IPS DF 4.7 (cell line): ENCODE measurements around the gene PKNOX1.
"Not testable (repeated sequence)": the region's sequence is repeated elsewhere in the genome, so short reads cannot be mapped to it uniquely, and the experiment has no call there.

Experiments
- DNase-seq: peaks from one replicate; pipeline ENCODE4 v3.0.0-alpha.2; 2013; ENCODE audit warnings: low spot score; ENCODE audit errors: extremely low read depth

Gene PKNOX1

GRCh38 chr21:42973991-42974831 is at the start of gene PKNOX1:
Gene PKNOX1 (plus strand): TSS chr21:42974562. CDS start chr21:43004382, 29,820 bp downstream.
- DNase-seq: peak; percentile 84

GRCh38 chr21:42925114-42925926 is 49.0 kb upstream of the PKNOX1 start, which contains the start of gene ERVH48-1:
Gene ERVH48-1 (minus strand): TSS chr21:42925630. CDS start chr21:42919006, 6,624 bp downstream.
- DNase-seq: no peak

DNA sequence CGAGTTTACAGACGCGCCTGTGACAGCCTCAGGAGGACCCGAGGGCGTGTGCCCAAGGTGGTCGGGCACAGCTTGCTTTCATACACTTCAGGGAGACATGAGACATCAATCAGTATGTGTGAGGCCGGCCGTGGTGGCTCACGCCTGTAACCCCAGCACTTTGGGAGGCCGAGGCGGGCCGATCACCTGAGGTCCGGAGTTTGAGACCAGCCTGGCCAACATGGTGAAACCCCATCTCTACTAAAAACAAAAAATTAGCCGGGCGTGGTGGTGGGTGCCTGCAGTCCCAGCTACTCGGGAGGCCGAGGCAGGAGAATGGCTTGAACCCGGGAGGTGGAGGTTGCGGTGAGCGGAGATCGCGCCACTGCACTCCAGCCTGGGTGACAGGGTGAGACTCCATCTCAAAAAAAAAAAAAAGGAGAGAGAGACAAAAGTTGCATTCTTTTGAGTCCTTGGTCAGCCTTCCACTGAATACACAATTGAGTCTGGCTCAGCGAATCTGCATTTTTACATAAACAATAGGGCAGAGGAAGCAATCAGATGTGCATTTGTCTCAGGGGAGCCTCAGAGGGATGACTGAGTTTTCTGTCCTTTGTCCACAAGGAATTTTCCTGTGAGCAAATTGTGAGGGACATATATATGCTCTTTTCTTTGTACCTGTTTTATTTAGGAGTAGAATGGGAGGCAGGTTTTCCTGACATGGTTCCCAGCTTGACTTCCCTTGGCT is 46.7 kb upstream of the PKNOX1 start:
- DNase-seq: not testable (repeated sequence)

- DNase-seq: no peak
Measured at GRCh38 chr21:42929969-42930368, 44.4 kb upstream of the PKNOX1 start.

DNA sequence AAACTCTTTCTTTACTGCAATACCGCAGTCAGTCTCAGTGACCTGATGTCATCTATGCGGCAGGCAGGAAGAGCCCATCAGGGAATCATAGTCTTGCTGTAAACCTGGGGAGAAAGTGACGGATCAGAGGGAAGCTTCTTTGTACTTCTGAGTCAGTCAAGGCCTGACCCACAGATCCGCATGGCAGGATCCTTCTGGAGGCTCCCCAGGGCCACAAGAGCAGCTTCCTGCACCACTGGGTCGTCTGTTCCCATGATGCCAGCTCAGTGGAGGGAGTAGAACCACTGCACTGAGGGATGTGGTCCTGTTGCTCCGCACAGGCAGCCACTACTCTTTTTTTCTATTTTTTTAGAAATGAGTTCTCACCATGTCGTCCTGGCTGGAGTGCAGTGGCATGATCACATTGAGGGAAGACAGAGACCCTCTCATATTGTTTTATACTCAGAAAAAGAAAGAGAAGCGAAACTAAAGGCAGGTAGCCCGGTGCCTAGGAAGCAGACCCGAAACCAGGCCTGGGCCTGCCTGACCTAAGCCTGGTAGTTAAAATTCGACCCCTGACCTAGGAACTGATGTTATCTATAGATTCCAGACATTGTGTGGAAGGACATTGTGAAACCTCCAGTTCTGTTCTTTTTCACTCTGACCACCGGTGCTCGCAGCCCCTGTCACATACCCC is 42.7 kb upstream of the PKNOX1 start:
- no peak for DNase-seq

DNA sequence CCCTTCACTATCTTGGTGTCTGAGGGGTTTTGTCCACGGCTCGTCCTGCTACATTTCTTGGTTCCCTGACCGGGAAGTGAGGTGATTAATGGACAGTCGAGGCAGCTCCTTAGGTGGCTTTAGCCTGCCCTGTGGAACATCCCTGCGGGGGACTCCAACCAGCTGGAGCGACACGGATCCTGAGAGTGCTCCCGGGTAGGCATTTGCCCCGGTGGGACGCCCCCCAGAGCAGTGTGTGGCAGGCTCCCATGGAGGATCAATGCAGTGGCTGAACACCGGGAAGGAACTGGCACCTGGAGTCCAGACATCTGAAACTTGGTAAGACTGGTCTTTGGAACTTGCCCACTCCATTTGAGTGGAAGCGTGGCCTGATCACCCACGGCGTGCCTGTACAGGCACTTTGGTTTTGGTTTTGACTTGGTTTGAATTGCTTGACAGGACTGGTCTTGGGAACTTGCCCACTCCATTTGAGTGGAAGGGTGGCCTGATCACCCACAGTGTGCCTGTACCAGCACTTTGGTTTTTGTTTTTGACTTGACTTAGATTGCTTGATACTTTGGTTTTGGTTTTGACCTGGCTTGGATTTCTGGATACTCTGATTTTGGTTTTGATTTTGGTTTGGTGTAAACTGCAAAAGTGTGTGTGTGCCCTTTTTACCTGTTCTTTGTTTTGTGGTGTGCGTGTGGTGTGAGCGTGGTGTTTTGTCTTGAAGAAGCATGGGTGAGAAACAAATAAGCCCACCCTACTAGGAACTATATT is 41.8 kb upstream of the PKNOX1 start:
- not testable (repeated sequence) for DNase-seq

DNA sequence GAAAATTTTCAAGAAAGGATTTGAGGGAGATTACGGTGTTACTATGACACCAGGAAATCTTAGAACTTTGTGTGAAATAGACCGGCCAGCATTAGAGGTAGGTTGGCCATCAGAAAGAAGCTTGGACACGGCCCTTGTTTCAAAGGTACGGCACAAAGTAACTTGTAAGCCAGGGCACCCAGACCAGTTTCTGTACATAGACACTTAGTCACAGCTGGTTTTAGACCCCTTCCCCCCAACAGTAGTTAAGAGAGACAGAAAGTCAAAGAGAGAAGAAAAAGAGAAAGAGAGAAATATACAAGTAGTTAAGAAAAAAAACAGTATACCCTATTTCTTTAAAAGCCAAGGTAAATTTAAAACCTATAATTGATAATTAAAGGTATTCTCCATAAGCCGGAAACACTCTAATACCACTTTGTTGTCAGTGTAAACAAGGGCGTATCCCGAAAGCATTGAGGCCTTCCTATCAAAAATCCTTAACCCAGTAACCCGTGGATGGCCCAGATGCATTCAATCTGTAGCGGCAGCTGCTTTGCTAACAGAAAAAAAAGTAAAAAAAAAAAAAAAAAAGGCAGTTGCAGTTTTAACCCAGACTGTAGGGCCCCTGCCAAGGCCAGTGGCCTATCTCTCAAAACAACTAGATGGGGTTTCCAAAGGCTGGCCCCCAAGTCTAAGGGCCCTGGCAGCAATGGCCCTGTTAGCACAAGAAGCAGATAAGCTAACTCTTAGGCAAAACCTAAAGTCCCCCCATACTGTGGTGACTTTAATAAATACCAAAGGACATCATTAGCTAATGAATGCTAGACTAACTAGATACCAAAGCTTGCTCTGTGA is 41.0 kb upstream of the PKNOX1 start:
- DNase-seq: not testable (repeated sequence)

DNA sequence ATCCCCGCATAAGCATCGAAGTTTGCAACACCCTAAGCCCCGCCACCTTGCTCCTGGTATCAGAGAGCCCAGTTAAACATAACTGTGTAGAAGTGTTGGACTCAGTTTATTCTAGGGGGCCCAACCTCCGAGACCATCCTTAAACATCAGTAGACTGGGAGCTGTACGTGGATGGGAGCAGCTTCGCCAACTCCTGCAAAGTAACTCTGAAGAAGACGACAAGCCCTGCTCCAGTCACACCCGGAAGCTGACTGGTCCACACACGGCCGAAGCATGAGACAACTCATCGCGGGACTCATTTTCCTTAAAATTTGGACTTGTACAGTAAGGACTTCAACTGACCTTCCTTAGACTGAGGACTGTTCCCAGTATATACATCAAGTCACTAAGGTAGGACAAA is 40.4 kb upstream of the PKNOX1 start:
- DNase-seq: not testable (repeated sequence)

DNA sequence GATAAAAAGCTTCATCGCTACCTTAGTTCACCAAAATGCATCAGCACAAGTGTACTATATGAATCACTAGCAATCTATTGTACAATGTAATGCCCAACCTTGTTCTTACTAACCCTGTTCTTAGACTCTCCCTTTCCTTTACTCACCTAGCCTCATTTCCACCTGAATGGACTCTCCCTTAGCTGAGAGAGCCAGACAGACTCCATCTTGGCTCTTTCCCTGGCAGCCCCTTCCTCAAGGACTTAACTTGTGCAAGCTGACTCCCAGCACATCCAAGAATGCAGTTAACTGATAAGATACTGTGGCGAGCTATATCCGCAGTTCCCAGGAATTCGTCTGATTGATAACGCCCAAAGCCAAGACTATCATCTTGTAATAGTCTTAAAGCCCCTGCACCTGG is 38.0 kb upstream of the PKNOX1 start:
- not testable (repeated sequence) for DNase-seq

GRCh38 chr21:42937034-42937940 is 37.1 kb upstream of the PKNOX1 start:
- not testable (repeated sequence) for DNase-seq

GRCh38 chr21:42937960-42938605 is 36.3 kb upstream of the PKNOX1 start:
- no peak for DNase-seq

DNA sequence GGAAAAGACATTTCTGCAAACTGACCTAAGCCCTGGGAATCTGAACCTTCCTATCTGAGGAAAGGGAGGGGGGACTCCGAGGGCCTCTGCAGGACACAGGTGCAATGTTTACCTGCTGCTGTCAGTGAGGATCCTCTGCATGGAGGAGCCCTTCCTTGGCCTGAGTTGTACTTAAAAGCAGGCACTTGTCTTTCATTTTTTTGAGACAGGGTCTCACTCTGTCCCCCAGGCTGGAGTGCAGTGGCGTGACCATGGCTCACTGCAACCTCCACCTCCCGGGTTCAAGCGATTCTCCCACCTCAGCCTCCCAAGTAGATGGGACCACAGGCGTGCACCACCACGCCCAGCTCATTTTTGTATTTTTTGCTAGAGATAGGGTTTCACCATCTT is 35.8 kb upstream of the PKNOX1 start:
- DNase-seq: not testable (repeated sequence)

GRCh38 chr21:42939582-42940413 is 34.6 kb upstream of the PKNOX1 start:
- no peak for DNase-seq

- DNase-seq: no peak
Measured at GRCh38 chr21:42941696-42942085, 32.7 kb upstream of the PKNOX1 start.

GRCh38 chr21:42942244-42942643 is 32.1 kb upstream of the PKNOX1 start:
- DNase-seq: no peak

DNA sequence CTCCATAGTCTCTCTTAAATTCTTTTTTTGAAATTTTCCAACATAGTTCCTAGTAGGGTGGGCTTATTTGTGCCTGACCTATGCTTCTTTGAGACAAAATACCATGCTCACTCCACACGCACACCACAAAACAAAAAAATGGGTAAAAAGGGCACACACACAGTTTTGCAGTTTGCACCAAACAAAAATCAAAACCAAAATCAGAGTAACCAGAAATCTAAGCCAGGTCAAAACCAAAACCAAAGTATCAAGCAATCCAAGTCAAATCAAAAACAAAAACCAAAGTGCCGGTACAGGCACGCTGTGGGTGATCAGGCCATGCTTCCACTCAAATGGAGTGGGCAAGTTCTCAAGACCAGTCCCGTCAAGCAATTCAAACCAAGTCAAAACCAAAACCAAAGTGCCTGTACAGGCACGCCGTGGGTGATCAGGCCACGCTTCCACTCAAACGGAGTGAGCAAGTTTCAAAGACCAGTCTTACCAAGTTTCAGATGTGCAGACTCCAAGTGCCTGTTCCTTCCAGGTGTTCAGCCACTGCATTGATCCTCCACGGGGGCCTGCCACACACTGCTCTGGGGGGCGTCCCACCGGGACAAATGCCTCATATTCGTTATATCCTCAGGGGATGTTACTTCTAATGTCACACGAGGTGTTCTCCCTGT is 25.1 kb upstream of the PKNOX1 start:
- DNase-seq: not testable (repeated sequence)
